Fibroblast of skin of abdomen (primary cell): Measurements from ENCODE around the gene LCE2B. TPM values are rescaled to one million over a fixed set of nuclear protein-coding genes. Genes with fewer than 3 reads are reported as not detected.
"Not testable (repeated sequence)": the region's sequence is repeated elsewhere in the genome, so short reads cannot be mapped to it uniquely, and the experiment has no call there.

Source experiments
- DNase-seq: peaks from one replicate; pipeline ENCODE4 v3.0.0-alpha.2; 2013
- polyA plus RNA-seq, 2 experiments: library from polyadenylated mRNA; unstranded; fragments of 120-200 nt; gene quantifications; one replicate each; pipeline ENCODE4 v1.2.1, GENCODE V29; 2013; ENCODE audit not compliant: insufficient read length in 2 of 2

Gene LCE2B, protein sequence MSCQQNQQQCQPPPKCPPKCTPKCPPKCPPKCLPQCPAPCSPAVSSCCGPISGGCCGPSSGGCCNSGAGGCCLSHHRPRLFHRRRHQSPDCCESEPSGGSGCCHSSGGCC
- not detected for polyA plus RNA-seq (2013, experiment 1 of 2; ENCODE audit: insufficient read length)
- polyA plus RNA-seq (2013, experiment 2 of 2; ENCODE audit: insufficient read length): not detected

DNA sequence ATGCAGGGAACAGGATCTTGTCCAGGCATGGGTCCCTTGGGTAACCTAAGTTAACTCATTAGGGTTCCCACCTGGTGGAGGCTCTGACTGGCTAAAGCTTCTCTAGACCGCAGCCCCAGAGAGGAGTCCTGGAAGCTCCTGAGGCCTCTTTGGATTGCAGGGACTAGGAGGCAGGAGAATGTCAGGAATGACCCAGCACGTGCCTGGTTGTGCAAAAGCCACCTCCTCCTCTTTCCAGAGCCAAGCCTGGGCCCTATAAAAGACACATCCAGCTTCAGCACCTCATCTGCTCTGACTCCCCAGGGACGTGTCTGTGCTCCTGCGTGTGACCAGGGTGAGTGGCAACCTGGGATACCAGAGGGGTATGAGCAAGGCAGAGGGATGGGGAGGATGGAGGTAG, at the start of gene LCE2B:
TSS of gene LCE2B (plus strand) at position 301 of the 400 bp plus-strand sequence. CDS start 721 bp downstream, outside the sequence.
- not testable (repeated sequence) for DNase-seq

DNA sequence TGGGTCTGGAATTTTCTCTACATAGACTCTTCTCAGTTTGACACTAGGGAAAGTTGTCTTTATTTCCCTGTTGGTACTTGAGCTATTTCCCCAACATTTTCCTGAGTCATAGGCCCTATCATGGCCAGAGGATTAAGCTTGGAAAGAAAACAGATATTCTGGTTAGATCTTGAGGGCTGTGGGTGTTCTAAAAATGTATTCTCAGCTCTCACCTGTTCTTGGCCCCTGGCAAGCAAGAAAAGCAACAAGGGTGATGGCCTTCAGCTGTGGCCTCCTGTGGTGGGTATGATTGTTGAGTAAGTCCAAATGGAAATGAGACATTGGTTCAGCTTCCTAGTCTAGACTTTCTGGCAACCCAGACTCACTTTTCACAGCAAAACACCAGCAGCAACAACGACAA, 45.6 kb upstream of the LCE2B start:
- DNase-seq: no peak

DNA sequence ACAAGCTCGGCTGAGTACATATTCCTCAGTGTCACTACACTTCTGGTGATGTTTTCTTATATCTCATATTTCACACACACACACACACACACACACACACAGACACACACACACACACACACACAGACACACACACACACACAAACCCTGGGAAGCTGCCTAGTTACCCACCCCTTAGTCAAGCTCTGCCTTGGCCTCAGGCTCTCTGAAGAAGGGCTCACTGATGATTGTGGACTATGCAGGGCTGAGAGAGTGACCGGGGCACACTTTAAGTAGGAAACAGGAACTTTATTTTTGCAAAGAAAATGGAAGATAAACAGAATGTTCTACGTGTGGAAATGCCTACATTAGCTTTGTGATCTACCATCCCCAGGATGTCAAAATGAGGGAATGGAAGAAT, 42.0 kb upstream of the LCE2B start:
- DNase-seq: no peak

DNA sequence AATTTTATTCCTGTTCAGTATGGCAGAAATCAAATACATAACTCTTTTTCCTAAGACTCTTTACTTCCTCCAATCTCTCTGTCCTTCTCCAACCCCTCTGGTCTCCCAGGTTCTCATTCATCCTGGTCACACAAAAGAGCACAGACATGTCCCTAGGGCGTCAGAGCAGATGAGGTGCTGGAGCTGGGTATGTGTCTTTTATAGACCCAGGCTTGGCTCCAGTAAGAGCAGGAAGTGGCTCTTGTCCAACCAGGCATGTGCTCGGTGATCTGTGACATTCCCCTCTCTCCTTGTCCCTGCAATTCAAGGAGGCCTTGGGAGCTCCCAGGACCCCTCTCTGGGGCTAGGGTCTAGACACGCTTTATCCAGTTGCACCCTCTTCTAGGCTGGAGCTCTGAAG, 40.8 kb upstream of the LCE2B start:
- DNase-seq: no peak

DNA sequence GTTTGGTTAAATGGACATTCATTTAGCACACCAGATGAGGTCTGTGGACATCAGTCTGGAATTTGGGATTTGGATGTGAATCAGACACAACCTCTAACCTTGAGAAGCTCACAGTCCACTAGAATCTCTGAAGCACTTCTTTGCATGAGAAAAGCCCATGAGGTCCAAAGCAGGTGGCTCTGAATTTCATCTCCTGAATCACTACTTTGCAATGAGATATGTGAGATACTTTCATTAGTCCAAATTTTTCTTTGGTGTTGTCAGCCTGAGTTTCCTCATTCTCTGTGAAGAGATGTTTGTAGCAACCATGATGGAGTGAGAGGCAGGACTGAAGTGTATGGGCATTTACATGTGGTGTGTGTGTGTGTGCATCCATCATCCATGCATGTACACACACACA, 39.3 kb upstream of the LCE2B start:
- no peak for DNase-seq

DNA sequence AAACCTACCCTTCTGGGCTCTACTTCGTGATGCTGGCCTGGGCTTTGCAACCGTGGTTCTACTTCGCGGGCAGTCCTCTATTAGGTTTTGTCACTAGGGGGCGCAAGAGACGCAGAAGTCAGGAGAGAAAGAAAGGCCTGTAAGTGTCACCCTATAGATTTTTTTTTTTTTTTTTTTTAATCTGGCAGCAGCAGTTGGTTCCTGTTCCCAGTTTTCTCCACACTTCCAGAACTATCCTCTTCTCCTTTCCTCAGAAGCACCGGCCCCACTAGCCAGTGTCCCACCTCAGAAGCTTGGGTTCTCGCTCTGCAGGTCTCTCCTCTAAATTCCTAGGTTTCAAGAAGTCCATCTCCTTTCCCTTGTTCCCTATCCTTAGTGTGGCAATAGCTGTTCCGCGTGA, 31.8 kb upstream of the LCE2B start:
- peak; percentile 49 for DNase-seq

- DNase-seq: no peak
Measured at GRCh38 chr1:152656459-152656858, 29.5 kb upstream of the LCE2B start.

GRCh38 chr1:152657677-152658076, 28.2 kb upstream of the LCE2B start:
- no peak for DNase-seq

DNA sequence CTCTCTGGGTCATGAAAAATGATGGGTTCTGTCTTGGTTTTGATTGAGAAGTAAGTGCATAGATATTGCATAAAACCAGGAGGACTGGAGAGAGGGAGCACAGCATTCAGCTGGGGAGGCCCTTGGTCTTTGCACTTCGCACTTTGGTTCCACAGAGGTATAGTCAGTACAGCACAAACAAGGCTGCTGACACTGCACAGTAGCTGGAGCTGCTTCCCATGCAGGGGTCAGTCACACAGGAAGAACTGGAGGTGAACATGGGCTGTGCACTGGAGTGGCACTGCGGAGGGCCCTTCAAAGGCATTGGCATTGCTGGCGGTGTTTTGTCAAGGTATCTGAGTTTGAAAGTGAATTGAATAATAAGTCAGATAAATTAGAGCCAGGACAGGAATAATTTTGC, 27.3 kb upstream of the LCE2B start:
- DNase-seq: no peak

GRCh38 chr1:152663098-152663497, 22.8 kb upstream of the LCE2B start, which contains the start of gene LCE2D:
LCE2D (plus strand) TSS chr1:152663380; CDS start chr1:152664106, 726 bp downstream.
- DNase-seq: no peak

DNA sequence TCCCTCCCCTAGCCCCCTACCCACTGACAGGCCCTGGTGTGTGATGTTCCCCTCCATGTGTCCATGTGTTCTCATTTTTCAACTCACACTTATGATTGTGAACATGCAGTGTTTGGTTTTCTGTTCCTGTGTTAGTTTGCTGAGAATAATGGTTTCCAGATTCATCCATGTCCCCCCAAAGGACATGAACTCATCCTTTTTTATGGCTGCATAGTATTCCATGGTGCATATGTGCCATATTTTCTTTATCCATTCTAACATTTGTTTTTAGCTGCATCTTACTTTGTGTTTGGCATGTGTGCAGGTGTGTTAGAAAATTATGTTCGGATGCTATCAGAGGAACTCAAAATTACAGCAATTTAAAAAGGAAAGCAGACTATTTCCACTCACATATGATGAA, 19.8 kb upstream of the LCE2B start:
- DNase-seq: not testable (repeated sequence)

DNA sequence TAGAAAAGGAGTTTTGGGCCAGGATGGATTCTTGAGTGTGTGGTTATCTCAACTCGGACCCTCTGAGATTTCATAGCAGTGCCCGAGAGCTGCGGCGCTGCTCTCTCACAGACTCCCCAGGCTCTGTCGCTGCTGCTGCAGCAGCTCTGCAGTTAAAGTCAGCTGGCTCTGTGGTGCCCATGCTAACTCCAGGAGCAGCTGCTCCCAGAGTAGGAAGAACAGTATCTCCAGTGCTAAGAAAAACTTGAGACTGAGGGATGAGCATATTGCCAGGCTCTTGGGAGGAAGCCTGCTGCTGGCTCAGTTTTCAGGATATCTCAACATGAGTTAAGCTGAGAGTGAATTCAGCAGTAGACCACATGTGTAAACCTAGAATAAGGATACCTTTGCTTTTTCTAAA, 18.3 kb upstream of the LCE2B start:
- no peak for DNase-seq

DNA sequence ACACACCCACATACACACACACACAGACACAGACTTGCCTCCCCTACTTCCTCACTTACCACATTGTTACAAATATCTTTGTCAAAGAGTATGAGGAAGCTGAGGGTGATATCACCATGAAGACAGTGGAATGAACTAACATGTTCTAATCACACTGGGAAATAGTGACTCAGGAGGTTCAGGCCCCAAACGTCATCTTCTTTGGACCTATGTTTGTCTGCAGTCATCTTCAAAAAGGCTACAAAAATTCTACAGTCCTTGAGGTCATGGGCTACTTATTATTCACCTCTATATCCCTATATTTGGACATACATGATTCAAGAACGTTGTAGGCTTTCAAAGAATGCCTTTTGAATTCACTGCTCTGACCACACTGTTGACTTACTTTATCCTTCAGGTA, 12.9 kb upstream of the LCE2B start:
- no peak for DNase-seq

DNA sequence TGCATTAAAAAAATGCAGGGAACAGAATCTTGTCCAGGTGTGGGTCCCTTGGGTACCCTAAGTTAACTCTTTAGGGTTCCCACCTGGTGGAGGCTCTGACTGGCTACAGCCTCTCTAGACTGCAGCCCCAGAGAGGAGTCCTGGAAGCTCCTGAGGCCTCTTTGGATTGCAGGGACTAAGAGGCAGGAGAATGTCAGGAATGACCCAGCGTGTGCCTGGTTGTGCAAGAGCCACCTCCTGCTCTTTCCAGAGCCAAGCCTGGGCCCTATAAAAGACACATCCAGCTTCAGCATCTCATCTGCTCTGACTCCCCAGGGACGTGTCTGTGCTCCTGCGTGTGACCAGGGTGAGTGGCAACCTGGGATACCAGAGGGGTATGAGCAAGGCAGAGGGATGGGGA, 10.9 kb upstream of the LCE2B start, which contains the start of gene LCE2C:
TSS of gene LCE2C (plus strand) at position 297 of the 400 bp plus-strand sequence. CDS start 737 bp downstream, outside the sequence.
- DNase-seq: not testable (repeated sequence)

GRCh38 chr1:152679459-152679858, 6.5 kb upstream of the LCE2B start:
- DNase-seq: no peak

DNA sequence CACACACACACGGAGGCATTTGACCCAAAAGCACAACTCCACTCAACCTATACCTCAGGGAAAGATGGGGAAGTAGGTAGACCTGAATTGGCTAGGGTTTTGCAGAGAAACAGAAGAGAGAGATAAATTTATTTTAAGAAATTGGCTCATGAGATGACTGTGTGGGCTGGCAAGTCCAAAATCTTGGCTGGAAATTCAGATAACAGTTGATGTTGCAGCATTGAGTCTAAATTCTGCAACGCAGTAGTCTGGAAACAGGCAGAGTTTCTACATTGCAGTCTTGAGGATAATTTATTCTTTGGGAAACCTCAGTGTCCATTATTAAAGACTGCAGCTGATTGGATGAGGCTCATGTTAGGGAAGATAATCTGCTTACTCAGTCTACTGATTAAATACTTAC, 4.3 kb upstream of the LCE2B start:
- no peak for DNase-seq

DNA sequence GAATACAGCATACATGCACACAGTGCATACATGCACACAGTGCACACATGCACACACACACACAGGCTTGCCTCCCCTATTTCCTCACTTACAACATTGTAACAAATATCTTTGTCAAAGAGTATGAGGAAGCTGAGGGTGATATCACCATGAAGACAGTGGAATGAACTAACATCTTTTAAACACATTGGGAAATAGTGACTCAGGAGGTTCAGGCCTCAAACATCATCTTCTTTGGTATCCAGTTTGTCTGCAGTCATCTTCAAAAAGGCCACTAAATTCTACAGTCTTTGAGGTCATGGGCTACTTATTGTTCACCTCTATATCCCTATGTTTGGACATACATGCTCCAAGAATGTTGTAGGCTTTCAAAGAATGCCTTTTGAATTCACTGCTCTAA, 2.1 kb upstream of the LCE2B start:
- no peak for DNase-seq

DNA sequence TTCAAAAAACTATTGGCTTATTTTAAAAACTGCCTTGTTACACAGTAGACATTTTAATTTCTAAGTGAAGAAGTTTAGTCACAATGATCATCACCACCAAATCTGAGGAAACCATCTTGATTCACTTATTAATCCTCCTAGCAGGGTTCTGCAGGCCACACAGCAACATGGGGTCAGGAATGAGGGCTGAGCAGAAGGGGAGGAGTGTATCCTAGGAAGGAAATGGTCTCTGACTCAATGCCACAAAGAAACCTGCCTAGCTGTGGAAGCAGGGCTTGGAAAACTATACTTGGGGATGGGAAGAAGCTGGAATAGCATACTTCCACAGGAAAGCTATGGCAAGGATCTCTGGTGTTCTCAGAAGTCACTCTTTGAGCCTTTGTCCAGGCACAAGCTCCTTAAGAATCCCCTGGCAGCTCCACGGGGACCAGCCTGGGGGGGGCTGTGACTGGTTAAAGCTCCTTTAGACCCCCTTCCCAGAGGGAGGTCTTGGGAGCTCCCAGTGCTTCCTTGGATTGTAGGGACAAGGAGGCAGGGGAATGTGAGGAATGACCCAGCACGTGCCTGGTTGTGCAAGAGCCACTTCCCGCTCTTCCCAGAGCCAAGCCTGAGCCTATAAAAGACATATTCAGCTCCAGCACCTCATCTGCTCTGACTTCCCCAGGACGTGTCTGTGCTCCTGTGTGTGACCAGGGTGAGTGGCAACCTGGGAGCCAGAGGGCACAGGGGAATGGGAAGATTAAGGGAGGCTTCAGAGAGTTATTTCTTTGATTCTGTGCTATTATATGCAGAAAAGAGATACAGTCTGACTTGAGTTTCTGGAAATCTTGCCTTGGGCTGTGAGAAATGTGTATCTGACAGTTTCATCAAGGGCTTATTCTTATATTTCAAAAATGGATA, 12.0 kb downstream of the LCE2B start, which contains the start of gene LCE2A:
TSS of gene LCE2A (plus strand) at position 645 of the 900 bp plus-strand sequence. CDS start 557 bp downstream, outside the sequence.
- no peak for DNase-seq

GRCh38 chr1:152699746-152700145, 13.8 kb downstream of the LCE2B start:
- DNase-seq: no peak

DNA sequence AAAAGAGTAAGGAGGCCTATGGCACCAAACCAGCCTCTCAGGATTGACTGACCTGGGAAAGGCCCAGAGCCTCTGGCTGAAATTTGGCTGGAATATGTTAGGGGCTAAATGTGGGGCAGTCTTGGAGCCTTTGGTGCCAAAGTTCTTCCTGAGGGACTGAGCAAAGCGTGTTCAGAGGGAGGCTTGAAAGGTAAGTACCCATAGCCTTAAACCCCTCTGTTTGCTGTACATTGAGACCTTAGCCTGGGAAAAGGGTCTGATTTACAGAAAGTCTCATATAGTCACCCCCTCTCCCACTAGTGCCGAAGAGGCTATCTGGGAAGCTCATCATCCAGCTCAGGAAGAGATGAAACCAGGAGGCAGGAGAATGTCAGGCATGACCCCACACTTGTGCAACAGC, 21.9 kb downstream of the LCE2B start, which contains the start of gene LCE4A:
TSS of gene LCE4A (plus strand) at position 301 of the 400 bp plus-strand sequence. CDS start 916 bp downstream, outside the sequence.
- DNase-seq: no peak

DNA sequence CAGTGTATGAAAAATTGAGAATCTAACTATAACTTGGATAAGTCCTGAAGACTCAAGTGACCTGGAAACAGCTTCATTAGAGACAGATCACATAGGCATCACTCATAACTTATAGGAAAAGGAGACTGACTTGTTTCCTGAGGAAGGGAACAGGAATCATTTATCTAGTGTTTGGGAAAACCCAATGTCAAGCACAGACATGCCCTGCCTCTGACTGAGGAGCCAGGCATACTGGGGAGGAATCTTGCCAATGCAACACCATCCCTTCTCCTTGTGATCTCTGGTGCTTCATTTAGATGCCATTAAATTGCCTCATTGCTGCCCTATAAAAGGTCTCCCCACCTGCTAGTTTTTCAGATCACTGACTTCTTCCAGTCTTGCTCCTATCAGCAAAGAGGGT, 32.3 kb downstream of the LCE2B start:
- no peak for DNase-seq

GRCh38 chr1:152725261-152725660, 39.3 kb downstream of the LCE2B start:
- no peak for DNase-seq

DNA sequence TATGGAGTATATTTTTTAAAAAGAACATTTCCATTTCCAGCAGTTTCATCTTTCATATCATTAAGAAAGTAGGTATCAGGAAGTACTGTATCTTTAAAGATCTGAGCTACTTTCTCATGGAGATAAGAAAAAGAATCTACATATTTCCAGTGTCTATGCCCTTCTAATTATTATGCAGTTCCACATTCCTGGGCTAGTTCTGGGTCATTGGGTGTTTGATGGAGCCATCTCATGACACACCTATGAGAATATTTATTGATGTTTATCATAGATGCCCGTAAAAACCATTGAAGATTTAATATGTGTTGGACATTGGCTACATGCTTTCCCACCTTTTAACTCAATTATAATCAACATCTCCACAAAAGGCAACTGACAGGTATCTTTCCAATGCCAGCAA, 43.1 kb downstream of the LCE2B start:
- no peak for DNase-seq

DNA sequence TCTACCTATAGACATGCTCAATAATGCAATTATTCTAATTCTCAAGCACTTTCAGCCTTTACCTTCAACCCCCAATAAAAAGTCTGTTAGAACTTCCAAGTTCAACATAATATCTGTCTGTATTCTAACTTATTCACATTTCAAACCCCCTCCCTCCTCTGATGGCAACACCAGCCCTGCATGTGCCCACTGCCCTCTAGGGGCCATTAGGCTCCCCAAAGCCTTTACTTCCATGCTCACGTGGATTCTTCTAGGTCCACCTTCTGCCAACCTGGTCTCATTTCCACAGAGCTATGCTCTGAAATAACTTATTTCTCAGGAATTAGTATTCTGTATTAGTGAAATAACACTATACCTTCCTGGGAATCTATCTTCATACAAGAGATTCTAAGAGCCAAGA, 49.7 kb downstream of the LCE2B start:
- DNase-seq: no peak
